ENCODE measurements around the gene AMPD3.

The AMPD3 gene

GRCh38 chr11:10503777-10504480 is 48.9 kb downstream of the AMPD3 start:
- DNase-seq (ENCODE audit: low spot score) = no peak

- no peak for DNase-seq (ENCODE audit: low spot score)
Observed at GRCh38 chr11:10504490-10504889, 49.4 kb downstream of the AMPD3 start.

DNA sequence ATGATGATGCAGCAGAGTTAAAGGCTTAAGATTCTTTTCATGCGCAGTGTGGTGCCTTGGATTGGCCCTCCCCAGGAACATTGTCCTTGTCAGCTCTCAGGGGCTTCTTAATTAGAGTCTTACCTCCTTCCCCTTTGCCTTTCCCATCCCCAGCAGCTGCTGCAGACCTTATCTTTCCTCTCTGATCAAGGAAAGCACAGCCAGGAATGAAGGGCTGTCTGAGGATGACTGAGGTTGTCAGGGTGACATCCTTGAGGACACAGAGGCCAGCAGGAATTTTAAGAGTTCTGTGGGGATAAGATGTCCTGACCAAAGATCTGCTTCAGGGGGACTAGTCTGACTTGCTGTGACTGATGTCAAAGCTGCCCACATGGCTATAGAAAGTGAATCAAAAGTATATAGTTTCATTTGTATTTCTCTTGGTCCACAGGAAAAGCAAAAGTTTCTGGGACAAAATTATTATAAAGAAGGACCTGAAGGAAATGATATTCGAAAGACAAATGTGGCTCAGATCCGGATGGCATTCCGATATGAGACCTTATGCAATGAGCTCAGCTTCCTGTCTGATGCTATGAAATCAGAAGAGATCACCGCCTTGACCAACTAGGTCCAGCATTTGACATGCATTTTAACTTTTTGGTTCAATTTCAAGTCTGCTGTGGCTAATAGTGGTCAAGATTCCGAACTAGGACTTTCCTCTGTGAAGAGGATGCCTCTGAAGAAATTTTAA is 50.4 kb downstream of the AMPD3 start:
- DNase-seq (ENCODE audit: low spot score) = no peak

DNA sequence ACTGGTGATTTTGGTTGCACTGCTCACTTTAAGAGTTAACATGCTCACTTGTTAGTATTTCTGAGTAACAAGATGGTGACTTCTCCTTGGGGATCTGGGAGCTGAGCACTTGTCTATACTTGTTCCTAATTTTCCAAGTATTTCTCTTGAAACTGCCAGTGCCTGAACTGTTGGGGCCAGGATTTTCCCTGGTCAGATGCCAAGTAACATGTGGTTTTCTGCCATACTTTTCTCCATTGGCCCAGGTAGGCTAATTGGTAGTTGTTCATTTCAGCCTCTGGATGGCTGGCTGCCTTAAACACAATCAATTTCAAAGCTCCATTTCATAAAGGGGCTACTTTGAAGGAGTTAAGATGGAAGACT is 50.9 kb downstream of the AMPD3 start:
- no peak for DNase-seq (ENCODE audit: low spot score)

DNA sequence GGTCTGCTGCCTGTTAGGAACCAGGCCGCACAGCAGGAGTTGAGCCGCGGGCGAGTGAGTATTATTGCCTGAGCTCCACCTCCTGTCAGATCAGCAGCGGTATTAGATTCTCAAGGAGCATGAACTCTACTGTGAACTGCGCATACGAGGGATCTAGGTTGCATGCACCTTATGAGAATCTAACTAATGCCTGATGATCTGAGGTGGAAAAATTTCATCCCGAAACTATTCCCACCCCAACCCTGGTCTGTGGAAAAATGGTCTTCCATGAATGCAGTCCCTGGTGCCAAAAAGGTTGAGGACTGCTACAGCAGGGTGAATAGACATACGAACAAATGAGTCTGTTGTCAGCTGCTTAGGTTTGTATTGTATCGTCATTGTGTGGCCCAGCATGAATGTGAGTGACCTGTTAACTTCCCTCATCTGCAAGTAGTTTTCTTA is 56.1 kb downstream of the AMPD3 start:
- DNase-seq (ENCODE audit: low spot score) = no peak

GRCh38 chr11:10514202-10514601 is 59.1 kb downstream of the AMPD3 start:
- DNase-seq (ENCODE audit: low spot score) = no peak

GRCh38 chr11:10514709-10515108 is 59.6 kb downstream of the AMPD3 start:
- peak; percentile 42 for DNase-seq (ENCODE audit: low spot score)

GRCh38 chr11:10515418-10515817 is 60.4 kb downstream of the AMPD3 start:
- DNase-seq (ENCODE audit: low spot score) = no peak

- no peak for DNase-seq (ENCODE audit: low spot score)
Observed at GRCh38 chr11:10518123-10518522, 63.1 kb downstream of the AMPD3 start.

DNA sequence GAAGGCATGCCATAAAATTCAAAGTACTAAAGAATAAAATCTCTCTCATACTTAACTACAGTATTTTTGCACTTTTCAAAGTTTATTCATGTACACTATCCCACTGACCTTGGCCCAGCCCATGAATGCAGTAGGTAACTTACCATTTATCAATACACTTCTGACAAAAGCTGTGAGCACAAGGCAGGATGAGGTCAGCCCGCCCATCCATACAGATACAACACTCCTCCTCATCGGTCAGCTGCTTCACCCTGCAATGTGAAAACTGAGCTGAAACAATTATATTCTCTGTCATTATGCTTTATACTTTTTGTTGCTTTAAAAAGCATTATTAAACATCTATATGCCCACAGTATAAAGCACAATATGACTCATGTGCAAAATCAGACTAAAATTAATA is 63.8 kb downstream of the AMPD3 start:
- DNase-seq (ENCODE audit: low spot score) = no peak

GRCh38 chr11:10519630-10520029 is 64.6 kb downstream of the AMPD3 start:
- DNase-seq (ENCODE audit: low spot score) = no peak

DNA sequence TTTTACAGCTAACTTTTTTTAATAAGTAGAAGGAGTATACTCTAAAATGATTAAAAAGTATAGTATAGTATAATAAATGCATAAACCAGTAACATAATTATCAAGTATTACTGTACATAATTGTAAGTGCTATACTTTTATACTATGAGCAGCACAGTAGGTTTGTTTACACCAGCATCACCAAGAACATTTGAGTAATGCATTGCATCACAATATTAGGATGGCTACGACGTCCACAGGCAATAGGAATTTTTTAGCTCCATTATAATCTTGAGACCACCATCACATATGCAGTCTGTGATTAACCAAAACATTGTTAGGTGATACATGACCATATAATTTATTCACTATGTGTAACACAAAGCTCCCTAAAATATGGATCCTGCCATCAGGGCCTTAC is 65.5 kb downstream of the AMPD3 start:
- DNase-seq (ENCODE audit: low spot score) = no peak

DNA sequence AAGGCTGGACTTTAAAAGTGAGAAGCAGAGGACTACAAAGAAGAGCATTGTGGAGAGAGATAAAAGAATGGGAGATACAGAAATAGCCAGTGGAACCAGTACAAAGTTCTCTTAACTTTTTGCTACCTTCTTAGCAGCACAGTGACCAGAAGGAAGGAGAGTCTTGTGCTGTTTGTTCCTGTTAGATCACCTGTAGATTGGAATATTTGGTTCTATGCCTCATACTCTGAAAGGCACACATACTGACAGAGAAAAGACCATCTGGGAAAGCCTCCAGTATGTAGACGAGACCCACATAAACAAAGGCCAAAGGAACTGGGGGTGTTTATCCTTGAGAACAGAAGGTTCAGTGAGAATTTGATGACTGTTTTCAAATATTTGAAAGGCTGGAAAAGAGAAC is 67.2 kb downstream of the AMPD3 start:
- DNase-seq (ENCODE audit: low spot score) = no peak

- DNase-seq (ENCODE audit: low spot score) = no peak
Observed at GRCh38 chr11:10522921-10523320, 67.9 kb downstream of the AMPD3 start.

DNA sequence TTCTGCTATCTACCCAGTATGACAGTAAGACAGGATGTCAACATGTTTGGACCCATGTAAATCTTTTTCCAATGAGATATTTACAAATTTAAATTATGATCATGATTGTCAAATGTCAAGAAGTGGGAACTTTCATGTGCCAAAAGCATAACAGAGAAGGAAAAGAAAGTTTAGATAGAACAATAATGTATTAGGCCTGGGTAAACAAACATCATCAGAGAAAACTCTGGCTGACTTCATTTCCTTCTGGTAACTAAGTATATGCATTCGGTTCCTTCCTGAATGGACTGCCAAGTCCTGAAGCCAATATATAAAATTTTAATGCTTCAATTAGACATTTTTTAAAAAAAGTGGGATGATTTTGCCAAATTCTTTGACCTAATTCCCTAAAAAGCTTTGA is 69.4 kb downstream of the AMPD3 start:
- no peak for DNase-seq (ENCODE audit: low spot score)

DNA sequence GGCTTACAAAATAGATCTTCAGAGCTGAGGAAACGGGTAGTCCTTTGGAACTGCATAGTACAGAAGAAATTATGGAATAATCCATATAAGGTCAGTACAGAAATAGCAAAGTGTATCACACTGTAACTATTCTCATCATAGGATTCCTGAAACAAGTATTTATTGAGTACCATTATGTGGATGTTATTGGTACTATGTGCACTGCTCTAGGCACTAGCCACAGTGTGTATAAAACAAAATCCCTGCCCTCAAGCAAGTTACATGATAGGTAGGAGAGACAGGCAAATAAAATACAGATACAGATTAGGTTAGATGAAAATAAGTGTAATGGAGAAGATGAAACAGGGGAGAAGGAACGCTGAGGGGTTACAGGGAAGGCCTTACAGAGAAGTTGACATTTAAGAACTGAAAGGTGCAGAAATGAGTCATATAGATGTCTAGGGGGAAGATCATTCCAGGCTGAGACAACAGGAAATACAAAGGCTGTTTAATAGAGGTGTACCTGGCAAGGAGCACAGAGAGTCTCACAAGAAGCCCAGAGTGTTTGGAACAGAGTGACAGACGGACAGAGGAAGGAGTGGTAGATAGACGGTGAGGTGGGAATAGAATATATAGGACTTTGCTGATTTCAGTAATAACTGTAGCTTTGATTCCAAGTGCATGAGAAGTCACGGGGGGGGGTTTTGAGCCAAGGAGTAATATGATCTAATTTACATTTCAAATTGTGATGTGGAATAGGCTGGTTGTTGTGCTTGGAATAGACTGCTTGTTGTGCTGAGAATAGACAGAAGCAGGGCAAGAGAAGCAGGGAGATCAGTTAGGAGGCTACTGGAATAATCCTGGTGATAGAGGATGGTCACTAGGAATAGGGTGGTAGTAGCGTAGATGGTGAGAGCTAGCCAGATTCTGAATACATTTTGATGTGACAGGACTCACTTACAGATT is 72.2 kb downstream of the AMPD3 start:
- no peak for DNase-seq (ENCODE audit: low spot score)

- no peak for DNase-seq (ENCODE audit: low spot score)
Observed at GRCh38 chr11:10528121-10528520, 73.1 kb downstream of the AMPD3 start.

GRCh38 chr11:10529279-10529678 is 74.2 kb downstream of the AMPD3 start:
- no peak for DNase-seq (ENCODE audit: low spot score)

- no peak for DNase-seq (ENCODE audit: low spot score)
Observed at GRCh38 chr11:10532526-10532925, 77.5 kb downstream of the AMPD3 start.

DNA sequence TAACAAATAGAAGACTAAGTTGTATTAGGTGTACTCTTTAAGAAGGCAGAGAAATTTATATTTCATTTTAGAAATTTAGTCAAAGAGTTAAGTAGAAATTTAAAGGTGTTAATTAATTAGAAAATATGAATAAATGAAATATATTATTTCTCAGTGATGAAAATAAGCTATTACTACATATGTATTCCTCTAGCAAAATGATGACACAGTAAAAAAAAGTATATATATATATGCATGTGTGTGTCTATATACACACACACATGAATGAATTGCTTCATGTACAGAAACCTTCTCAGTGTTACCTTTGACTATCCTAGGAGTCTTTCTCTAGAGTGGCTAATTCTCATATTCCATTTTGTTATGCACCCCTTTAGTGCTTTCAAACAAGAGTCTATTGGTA is 78.3 kb downstream of the AMPD3 start:
- no peak for DNase-seq (ENCODE audit: low spot score)

DNA sequence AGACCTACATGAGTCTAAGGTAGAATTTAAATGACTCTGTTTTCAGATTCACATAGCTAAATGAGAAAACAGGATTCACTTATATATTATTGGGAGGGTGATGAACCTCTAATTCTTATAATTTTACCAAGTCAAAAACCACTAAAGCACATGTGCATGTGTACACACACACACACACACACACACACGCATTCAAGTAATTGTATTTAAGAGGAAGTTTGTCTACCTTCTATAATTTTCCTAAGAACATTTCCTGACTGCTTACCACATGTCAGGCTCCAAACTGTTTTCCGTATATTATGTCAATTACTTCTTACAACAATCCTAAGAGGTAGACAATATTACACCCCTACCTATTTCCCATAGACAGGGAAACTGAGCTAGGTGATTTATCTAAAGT is 79.3 kb downstream of the AMPD3 start:
- no peak for DNase-seq (ENCODE audit: low spot score)

DNA sequence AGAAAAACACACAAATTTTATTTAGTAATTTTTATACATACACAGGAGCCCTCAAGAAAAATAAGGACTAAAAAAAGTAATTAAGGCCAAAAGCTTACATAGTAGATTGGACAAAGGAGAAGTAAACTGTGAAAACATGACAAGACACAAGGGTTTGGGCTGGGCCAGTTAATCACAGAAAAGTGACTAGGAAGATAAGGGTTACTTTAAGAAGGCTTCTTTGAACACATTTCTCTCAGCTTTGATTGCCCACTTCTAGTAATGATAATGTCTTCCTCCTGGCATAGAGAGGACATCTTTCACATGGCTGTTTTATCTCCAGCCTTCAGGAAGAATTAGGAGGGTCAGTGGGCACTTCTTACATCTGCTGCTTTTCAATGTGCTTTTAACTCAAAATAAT is 82.5 kb downstream of the AMPD3 start:
- DNase-seq (ENCODE audit: low spot score) = no peak

DNA sequence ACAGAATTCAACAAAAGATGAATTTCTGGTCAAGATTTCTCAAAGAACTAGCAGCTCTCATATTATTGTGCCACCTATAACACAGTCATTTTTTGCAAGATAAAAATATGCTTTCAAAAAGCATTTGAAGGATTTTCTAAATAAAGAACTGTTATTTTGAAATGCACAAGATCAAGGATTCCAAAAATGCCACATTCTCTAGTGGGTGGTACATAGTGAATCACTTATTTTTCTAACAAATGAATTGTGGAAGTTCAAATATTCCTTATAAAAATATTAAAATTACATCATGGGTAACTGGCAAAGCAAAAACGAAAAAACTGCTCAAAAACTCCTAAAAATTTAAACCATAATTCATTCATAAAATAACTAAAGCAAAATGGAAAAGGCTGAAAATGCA is 83.9 kb downstream of the AMPD3 start:
- no peak for DNase-seq (ENCODE audit: low spot score)

All from AG20443 (cell line).